HG02870 (cell line): ENCODE measurements around the gene CYS1.
A peak's percentile ranks its signal among the peaks of the same experiment; 100 is the strongest.

Source experiments
- ATAC-seq: cut with Tn5 transposase; IDR thresholded peaks from one replicate; pipeline ENCODE4 v1.9.1; 2021; ENCODE audit warnings: mild to moderate bottlenecking, moderate library complexity; ENCODE audit not compliant: unreplicated experiment

CYS1 gene

DNA sequence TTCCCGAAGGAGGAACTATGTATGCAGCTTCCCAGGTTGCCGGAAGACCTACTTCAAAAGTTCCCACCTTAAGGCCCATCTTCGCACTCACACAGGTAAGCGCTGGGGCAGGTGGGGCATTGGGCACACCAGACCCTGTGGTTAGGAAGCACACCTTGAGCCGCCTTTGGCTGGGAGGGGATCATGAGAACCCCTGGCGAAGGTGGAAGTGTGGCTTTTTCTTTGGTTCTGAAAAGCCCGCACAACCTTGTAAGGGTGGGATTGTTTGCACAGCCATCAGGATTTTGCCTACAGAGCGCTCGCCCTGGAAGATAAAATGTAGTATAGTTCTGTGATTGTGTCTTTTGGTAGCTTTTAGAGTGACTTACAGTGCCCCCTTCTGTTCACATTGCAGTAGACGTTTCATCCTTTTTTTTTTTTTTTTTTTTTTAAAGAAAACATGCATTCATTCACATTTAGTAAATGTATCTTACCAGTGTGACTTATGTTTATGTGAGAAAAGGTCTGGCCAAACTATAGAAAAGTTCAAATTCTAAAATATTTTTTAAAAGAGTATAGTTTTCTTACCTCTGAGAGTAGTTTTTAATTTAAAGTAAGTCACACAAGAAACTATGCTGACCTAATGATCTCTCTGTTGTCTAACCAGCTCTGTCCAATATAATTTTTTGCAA is 31.6 kb downstream of the CYS1 start:
- ATAC-seq: no peak

DNA sequence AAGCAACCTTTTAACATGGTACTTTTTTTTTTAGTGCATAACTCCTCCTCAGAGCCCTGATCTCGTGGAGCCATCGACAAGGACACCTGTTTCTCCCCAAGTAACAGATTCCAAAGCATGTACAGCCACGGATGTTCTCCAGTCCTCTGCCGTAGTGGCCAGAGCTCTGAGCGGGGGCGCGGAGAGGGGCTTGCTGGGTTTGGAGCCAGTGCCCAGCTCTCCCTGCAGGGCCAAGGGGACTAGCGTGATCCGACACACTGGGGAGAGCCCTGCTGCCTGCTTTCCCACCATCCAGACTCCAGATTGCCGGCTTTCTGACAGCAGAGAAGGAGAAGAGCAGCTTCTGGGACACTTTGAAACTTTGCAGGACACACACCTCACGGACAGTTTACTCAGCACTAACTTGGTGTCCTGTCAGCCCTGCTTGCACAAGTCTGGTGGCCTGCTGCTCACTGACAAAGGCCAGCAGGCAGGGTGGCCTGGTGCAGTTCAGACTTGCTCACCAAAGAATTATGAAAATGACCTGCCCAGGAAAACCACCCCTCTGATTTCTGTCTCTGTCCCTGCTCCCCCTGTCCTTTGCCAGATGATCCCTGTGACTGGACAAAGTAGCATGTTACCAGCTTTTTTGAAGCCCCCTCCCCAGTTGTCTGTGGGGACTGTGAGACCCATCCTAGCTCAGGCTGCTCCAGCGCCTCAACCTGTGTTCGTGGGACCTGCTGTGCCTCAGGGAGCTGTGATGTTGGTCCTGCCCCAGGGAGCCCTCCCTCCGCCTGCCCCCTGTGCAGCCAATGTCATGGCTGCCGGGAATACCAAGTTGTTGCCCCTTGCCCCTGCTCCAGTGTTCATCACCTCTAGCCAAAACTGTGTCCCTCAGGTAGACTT is 32.4 kb downstream of the CYS1 start:
- no peak for ATAC-seq

DNA sequence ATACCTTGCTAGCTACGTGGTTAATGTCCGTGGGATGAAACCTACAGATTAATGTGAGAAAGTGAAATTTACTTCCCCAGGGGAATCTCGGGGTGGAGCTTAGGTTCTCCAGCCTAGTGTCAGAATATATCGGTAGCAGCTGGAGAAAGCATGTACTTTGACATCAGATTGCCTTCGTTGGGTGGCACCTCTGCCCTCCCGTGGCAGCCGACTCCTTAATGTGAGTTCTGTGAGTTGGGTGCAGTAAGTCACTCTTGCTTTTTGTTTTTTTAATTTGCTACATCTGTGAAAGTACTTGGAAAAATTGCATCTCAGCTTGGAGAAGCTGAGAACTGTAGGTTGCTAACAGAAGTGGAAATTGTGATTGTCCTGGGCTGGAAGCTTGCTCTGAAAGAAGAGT is 33.3 kb downstream of the CYS1 start:
- ATAC-seq: no peak

DNA sequence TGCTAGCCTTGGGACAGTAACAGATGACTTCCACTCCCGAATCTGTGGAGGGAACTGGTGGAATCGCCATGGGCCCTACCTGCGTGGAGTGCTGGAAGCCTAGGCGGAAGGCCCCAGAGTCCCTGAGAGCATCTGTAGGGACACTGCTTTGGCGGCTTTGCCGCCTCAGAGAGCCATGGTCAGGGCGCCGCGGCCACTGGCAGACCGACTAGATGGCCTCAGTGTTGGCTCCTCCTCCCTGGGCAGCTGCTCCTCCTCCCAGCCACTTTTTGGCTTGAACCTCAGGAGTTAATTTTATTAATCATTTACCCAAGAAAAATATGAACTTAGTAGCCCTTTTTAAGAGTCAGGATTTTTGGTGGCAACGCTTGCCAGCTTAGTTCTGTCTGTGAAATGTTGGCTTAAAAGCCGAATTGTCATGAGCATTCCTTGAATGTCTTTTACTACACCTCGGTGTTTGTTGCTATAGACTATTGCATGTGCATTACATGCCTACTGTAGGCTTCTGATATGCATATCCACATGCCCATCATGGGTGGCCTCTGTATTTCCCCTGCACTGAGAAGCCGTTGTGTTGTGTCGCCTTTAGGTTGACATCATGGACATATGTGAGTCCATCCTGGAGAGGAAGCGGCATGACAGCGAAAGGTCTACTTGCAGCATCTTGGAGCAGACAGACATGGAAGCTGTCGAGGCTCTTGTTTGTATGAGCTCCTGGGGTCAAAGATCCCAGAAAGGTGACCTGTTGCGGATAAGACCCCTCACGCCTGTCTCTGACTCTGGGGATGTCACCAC is 34.5 kb downstream of the CYS1 start:
- ATAC-seq: no peak

DNA sequence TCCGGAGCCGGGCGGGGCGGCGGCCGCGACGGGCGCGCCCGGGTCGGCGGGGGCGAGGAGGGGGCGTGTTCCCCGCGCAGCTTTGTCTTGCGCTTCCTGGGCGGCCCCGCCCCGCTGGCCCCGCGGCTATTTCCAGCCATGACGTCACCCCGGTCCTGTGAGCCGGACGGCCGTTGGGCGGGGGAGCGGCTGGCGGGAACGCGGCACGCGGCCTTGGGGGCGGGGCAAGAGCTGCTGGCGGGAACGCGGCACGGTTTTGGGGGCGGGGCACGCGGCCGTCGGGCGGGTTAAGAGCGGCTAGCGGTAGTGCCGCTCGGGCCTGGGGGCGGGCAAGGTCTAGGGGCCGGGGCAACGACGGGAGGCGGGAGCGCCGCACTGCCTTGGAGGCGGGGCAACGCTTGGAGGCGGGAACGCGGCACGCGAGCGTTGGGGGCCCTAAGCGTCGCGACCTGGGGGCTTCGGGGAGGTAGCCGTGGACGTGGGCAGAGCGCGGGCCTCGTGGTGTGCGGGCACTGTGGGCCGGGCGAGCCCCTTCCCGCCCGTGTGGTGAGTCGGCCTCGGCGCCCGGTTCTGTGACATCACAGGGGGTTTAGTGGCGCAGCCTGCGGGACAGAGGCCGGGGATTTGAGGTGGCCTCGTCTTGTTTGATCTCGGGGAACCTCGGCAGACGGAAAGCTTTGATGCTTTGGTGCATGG is 36.2 kb downstream of the CYS1 start:
- peak; percentile 46 for ATAC-seq

DNA sequence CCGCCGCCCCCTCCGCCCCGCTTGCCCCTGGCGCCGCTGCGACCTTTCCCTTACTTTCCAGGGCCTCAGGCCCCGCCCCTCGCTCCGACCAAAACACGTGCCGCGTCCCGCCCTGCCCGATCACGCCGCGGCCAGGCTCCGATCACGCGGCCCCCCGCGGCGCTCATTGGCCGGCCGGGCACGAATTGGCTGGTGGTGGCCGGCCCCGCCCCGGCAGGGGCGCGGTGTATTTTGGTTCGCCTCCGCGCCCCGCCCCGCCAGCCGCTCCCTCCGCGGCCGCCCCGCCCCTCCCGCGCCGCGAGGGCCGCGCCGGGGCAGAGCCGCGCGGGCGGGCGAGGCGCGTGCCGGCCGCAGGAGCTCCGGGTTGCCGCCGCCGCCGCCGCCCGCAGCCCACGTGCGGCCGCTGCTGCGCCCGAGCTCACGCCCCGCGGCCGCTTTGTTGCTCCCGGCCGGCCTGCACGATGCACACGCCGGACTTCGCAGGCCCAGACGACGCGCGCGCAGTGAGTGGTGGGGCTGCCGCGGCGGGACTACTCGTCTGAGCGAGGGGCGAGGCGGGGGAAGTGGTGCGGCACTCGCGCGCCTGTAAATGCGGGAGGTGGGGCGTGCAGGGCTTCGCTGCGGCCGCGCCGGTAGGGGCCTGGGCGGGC is 36.8 kb downstream of the CYS1 start, which contains the start of gene KLF11:
KLF11 (plus strand) TSS at position 295 of the 650 bp plus-strand sequence; CDS start at position 462, 167 bp downstream.
- peak; percentile 61 for ATAC-seq

DNA sequence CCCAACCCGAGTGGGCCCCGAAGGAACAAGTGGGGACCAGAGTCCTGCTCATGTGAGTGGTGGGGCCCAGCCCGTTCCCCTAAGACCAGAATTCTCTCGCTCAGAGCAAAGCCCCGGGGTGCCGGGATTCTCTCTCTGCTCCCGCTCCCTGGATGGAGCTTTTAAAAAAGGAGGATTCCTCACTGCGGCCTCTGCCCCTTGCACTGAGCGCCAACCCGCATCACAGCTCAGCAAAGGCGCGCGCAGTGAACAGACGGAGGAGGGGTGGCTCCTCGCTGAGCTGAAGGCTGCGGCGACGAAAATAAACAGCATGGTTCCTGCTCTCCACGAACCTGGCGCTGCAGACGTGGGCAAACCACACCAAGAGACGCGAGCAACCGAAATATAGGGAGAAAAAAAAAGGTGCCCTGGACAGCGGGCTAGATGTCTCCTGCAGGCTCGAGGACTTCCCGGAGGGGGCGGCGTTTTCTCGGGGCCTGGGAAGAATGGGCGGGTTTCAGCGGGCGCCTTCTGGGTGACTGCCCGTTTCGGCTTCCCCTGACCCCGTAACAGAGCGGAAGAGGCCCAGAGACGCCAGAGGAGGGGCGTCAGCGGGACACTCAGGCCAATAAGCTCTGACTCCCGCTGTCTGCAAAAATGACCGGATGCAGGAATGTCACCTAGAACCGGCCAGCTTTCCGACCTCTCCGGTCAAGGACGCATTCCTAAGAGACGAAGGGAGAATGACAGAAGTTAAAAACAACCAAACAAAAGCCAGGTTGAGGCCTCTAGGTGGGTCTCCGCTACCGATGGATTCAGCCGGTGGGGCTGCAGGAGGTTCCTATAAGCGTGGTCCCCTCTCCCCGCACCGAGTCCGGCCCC is 37.7 kb downstream of the CYS1 start:
- no peak for ATAC-seq

DNA sequence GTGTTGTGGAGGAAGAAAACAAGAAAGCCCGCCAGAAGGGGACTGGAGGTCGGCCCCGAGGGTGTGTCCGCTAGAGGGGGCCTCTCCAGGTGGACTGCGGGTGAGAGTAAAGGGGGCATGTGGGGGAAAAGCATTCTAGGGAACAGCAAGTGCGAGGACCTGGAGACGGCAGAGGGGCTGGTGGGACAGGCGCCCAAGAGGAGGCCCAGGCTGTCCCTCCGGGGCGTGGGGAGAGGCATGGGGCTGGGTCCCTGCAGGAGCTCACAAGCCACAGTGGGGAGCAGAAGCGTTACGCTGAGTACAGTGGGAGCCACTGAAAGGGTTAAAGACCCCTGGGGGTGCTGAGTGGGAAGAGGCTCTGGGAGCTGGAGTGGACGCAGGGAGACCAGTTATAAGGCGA is 38.5 kb downstream of the CYS1 start:
- ATAC-seq: no peak

DNA sequence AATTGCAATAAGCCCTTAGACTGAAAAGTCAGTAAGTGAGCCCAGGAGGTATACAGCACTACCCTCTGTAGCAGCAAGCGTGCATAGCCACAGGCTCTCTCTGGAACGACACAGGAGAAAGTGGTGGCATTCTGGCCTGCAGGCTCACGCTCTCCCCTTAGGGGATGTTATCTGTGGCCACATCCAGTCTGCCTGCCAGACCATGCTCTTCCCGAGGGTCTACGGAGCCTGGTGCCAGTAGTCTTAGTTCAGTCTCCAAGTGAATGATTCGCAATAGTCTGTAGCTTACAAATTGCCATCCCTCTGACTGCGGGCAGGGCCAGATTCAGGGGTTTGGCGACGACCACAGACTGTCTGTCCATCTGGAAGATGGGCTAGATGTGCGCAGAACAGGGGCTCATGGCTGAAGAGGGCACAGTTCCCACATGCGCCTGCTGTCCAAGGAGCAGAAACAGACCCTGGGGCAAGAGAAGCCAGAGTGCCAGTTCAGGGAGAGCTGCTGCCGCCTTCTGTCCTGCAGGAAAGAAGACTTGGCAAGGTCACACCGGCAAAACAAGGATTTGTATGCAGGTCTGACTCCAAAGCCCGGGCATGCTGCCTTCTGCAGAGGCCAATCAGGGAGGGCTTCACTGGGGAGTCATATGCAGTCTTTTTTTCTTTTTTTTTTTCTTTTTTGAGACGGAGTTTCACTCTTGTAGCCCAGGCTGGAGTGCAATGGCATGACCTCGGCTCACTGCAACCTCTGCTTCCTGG is 40.4 kb downstream of the CYS1 start:
- ATAC-seq: no peak

DNA sequence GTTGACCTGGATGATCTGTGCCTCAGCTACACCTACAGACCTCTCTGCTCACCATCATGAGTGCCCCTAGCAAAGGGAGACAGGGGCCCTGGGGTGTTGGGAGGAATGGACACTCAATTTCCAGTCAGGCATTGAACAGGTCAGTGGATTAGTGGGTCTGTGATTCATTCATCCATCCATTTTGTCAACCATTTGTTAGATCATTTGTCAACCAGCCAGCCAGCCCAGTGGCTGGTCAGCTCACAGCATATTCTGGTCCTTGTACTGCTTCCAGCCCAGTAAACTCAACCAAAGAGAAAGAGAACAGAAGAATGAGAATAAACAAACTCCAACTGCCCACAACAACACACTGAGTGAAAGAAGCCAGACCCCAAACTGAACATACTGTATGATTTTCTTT is 41.5 kb downstream of the CYS1 start:
- ATAC-seq: no peak

DNA sequence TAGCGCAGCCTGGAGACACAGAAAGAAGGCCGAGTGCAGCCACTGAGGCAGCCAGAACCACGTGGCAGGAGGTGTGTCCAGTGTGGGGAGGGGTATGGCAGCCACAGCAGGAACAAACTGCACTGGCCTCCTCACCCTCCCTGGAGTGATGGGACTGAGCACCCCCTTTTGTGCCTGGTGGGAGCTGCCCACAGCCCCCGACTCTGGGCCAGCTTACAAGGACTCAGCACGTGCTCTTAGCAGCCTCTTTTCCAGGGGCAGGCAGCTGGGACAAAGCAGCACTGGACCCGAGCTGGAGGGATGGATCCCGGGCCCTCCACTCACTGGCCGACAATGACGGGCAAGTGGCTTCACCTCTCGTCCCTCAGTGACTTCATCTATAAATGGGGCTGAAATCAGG is 42.1 kb downstream of the CYS1 start:
- no peak for ATAC-seq

DNA sequence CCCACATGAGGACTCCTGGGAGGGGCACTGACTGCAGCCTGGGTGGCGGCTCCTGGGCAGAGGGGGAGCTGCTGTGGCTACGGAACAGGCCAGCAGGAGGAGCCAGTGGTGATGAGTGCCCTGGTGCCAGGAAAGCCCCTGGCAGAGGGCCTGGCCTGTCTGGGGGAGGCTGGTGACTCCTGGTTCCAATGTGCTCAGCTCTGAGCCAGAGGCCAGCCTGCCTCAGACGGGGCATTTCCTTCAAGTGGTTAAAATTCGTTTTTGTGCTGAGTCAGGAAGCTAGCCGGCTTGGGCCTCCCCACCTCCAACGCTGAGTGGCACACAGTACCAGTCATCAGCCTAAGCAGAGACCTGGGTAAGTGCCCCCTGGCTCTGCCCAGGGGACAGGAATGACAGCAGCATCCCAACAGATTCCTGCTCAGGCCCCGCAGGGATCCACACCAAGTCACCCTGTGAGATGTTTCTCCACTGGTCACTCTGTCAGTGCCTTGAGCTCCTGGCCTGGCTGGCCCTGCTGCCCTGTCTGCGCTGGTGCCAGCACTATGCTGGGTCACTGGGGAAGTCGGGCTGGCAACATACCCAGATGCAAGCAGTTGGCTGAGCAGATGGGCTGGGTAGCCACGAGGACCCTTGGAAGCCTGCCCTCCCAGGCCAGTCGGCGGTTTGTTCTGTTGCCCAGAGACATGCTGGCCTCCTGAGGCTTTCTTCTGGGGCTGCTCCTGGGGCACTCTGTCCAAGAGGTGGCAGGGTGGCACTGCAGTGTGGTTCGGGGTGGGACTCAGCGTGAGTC is 43.9 kb downstream of the CYS1 start:
- ATAC-seq: no peak

DNA sequence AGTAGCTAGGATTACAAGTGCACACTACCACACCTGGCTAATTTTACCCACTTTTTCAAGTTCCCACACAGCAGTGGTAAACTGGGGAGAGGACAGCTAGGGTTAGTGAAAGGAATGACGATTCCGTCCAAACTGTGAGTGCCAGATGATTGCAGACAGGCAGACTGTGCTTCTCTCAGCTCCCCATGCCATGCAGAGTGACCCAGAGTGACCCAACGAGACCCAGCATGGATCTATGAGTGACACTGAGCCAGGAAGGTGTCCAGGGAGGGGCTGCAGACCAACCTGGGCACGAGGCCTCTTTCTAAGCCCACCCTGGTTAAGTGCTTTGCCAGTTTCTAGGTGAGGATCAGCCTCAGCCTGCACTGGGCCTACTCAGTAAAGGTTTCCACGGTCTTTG is 44.6 kb downstream of the CYS1 start:
- ATAC-seq: no peak

DNA sequence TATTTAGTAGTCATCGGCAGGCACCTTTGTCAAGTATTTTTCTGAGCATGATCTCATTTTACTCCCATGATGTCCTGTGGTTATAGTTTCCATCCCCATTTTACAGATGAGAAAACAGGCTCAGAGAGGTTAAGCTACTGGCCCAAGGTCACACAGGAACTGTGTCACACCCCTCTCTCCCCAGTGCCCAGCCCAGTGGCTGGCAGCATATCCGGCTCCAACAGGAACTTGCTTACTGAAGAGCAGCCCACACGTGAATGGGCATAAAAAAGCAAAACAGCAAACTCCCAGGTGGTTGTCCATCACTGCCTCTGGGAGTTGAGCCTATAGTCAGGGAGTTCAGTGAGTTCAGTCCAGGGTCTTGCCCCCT is 45.2 kb downstream of the CYS1 start:
- ATAC-seq: no peak

DNA sequence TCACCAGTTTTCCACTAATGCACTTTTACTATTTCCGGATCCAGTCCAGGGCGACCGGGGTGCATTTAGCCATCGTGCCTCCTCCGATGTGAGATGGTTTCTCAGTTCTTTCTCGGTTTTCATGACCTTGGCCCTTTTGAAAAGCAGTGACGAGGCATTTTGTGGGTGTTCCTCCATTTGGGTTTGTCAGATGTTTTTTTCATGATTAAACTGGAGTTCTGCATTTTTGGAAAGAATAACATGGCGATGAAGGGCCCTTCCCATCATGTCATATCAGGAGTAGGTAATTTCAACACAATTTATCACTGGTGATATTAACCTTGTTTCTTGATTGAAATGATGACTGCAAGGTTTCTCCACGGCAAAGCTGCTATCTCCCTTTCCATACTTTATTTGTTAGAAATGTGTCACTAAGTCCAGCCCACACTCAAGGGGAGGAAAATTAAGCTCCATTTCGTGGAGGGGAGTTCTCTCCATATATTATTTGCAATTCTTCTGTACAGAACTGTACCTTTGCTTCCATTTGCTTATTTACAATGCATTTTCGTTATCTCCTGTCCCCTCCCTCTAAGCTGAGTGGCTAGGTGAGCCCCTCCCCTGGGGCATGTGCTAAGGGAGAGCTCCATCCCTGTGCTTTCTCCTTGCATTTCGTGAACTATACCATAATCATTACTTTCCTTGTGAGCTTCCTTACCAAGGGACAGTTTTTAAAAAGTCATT is 45.7 kb downstream of the CYS1 start:
- no peak for ATAC-seq

DNA sequence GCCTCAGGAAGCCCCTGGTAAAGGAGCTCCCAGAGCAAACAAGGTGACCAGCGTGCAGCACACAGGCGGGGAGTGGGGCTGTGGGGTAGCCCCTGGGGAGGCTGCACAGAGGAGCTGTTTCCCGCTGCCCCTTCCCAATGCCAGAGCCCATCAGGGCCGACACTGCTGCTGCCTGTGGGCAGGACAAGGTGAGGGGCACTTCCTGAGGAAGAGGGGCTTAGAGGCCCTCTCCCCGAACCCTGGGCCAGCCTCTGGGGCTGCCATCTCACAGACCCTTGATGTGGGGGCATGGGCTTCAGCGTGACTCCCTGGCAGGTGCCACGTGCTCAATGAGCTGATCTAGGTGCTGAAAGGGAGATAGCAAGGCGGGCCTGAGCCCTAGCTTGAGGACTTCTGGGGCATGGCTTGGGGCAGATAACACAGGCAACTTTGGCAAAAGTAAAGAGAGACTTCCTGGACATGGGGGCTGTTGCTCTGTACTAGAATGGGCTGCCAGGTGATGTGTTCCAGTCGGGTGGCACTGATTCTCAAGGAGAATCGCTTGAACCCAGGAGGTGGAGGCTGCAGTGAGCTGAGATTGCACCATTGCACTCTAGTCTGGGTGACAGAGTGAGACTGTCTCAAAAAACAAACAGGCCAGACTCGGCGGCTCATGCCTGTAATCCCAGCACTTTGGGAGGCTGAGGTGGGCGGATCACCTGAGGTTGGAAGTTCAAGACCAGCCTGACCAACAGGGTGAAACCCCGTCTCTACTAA is 46.8 kb downstream of the CYS1 start:
- ATAC-seq: no peak

DNA sequence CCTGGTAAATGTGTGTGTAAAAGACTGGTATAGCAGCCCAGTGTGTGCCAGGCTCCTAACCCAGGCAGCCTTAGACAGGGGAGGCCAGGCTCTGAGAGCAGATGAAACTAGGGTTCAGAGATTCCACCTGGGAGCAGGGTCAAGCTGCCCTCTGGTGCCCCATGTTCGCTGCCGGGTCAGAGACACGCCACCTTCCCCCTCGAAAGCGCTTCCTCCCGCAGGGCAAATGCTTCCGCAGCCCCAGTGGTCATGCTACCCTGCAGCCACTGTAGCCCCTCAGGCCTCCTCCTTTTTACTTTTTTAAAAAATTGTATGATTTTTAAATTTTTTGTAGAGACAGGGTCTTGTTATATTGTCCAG is 47.5 kb downstream of the CYS1 start:
- no peak for ATAC-seq
